ENCODE measurements around the gene GPR151. TPM values are rescaled to one million over a fixed set of nuclear protein-coding genes. Genes with fewer than 3 reads are reported as not detected.

GPR151 gene
- total and polyA plus RNA-seq, 10 donors: not detected

- 67 to 77% (median 70%) methylated on average over 5 to 8 of the region's 8 CpGs for WGBS, 5 donors
- no peaks in the 10 kb centered on the region for H3K36me3 ChIP-seq
- intact Hi-C loops (cut with DNase I; ENCODE audit: low total_unique reads): no loop called here
Observed at GRCh38 chr5:146521403-146522106, 5.6 kb upstream of the GPR151 start.

GRCh38 chr5:146520731-146521130 lies 4.7 kb upstream of the GPR151 start:
- Histone ChIP-seq H3K27me3 (replicated peaks in 1 of 7) (peaks cover 0 to 5% (median 0%) of the 10 kb centered on the region in 7 donors), H3K4me3 (no peak overlapping the region), H3K36me3 (no peaks in the 10 kb centered on the region), H3K9me3 (no peaks in the 10 kb centered on the region), H3K27ac (no peak overlapping the region), H3K4me1 (no peaks in the 10 kb centered on the region)
- no peak for TF ChIP-seq CTCF (IDR thresholded peaks at IDR 0.05 in 8 of 11, conservative IDR thresholded peaks at IDR 0.05 in 3 of 11)
- DNase-seq: no peak
- intact Hi-C loops (cut with DNase I; ENCODE audit: low total_unique reads): no loop called here
- 77 to 95% (median 84%) methylated on average over 2 of the region's 2 CpGs for WGBS, 5 donors

More at GRCh38 chr5:146521403-146522106, 5.6 kb upstream of the GPR151 start:
- Histone ChIP-seq H3K9me3 (no peaks in the 10 kb centered on the region), H3K4me1 (no peaks in the 10 kb centered on the region), H3K4me3 (no peak overlapping the region), H3K27me3 (replicated peaks in 1 of 7) (peaks cover 0 to 5% (median 0%) of the 10 kb centered on the region in 7 donors), H3K27ac (no peak overlapping the region)
- DNase-seq: no peak
- TF ChIP-seq POLR2AphosphoS5 (IDR thresholded peaks at IDR 0.05): no peak
- no peak for TF ChIP-seq CTCF (IDR thresholded peaks at IDR 0.05 in 8 of 11, conservative IDR thresholded peaks at IDR 0.05 in 3 of 11)
- TF ChIP-seq POLR2A (IDR thresholded peaks at IDR 0.05): no peak

- H3K9me3 ChIP-seq: no peaks in the 10 kb centered on the region
- intact Hi-C loops (cut with DNase I; ENCODE audit: low total_unique reads): no loop called here
- WGBS, 5 donors: 44 to 52% (median 48%) methylated on average over 2 of the region's 2 CpGs
- peaks cover 0 to 5% (median 0%) of the 10 kb centered on the region in 7 donors for H3K27me3 ChIP-seq (replicated peaks in 1 of 7)
- H3K4me1 ChIP-seq: no peaks in the 10 kb centered on the region
- no peak for DNase-seq
- H3K36me3 ChIP-seq: no peaks in the 10 kb centered on the region
- no peak overlapping the region for H3K4me3 ChIP-seq
- H3K27ac ChIP-seq: no peak overlapping the region
- TF ChIP-seq POLR2AphosphoS5 (IDR thresholded peaks at IDR 0.05) (no peak), POLR2A (IDR thresholded peaks at IDR 0.05) (no peak), CTCF (IDR thresholded peaks at IDR 0.05 in 8 of 11, conservative IDR thresholded peaks at IDR 0.05 in 3 of 11) (no peak)
Observed at GRCh38 chr5:146519554-146519953, 3.6 kb upstream of the GPR151 start.

GRCh38 chr5:146515473-146516150 lies 378 bp downstream of the GPR151 start:
- no peak overlapping the region for H3K4me3 ChIP-seq
- DNase-seq: no peak
- peaks cover 0 to 29% (median 17%) of the 10 kb centered on the region in 6 donors for H3K36me3 ChIP-seq
- no peak for TF ChIP-seq CTCF (IDR thresholded peaks at IDR 0.05 in 8 of 11, conservative IDR thresholded peaks at IDR 0.05 in 3 of 11)
- TF ChIP-seq POLR2AphosphoS5 (IDR thresholded peaks at IDR 0.05): no peak
- TF ChIP-seq POLR2A (IDR thresholded peaks at IDR 0.05): no peak
- WGBS, 5 donors: 83 to 91% (median 87%) methylated on average over 10 of the region's 10 CpGs
- no peaks in the 10 kb centered on the region for H3K27me3 ChIP-seq (replicated peaks in 1 of 7)
- no peaks in the 10 kb centered on the region for H3K4me1 ChIP-seq
- intact Hi-C loops (cut with DNase I; ENCODE audit: low total_unique reads): no loop called here
- H3K9me3 ChIP-seq: no peaks in the 10 kb centered on the region
- H3K27ac ChIP-seq: no peak overlapping the region

Measured in spleen (tissue), 11 donors.